ENCODE data around the gene DENND4A.
A peak's percentile ranks its signal among the peaks of the same experiment; 100 is the strongest.

The DENND4A gene

DNA sequence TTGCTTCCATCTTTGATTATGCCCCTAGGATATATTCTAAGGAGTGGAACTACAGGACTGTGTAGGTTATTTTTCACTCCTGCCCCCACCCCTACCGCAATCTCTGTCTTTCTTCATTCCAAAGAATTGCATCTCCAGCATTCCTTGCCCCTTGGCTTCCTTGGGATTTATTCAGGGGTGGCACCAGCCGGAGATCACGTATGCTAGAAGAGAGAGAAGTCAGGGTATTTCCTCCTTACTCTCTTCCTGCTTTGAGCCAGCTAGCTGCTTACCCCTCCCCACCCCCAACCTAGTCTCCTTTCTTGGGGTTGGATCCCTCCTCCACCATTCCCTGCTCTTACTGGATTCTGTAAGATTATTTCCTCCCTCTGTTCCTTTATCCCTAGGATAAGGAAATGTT, 35.0 kb upstream of the DENND4A start:
- Histone ChIP-seq H3K4me3 (ENCODE audit: insufficient read length, low read depth) (no peak overlapping the region), H3K4me1 (ENCODE audit: insufficient read depth, insufficient read length) (peaks cover 6% of the 10 kb centered on the region), H3K36me3 (ENCODE audit: insufficient read depth, insufficient read length, low read length) (no peaks in the 10 kb centered on the region), H3K9ac (ENCODE audit: insufficient read length, low read depth) (no peak overlapping the region), H3K9me3 (ENCODE audit: insufficient read depth, low read length) (no peaks in the 10 kb centered on the region), H3K27me3 (ENCODE audit: insufficient read depth, insufficient read length) (no peaks in the 10 kb centered on the region)
- no peak for DNase-seq (ENCODE audit: low read depth, low spot score)
- TF ChIP-seq SUZ12 (IDR thresholded peaks at IDR 0.05; ENCODE audit: extremely low read depth, insufficient read depth, insufficient read length) (no peak), YY1 (IDR thresholded peaks at IDR 0.05; ENCODE audit: insufficient read depth, insufficient read length) (no peak), ZNF274 (IDR thresholded peaks at IDR 0.05; ENCODE audit: low read depth, low read length) (no peak)

GRCh38 chr15:65824941-65825544, 33.0 kb upstream of the DENND4A start:
- TF ChIP-seq ZNF274 (IDR thresholded peaks at IDR 0.05; ENCODE audit: low read depth, low read length): no peak
- TF ChIP-seq YY1 (IDR thresholded peaks at IDR 0.05; ENCODE audit: insufficient read depth, insufficient read length): no peak
- TF ChIP-seq SUZ12 (IDR thresholded peaks at IDR 0.05; ENCODE audit: extremely low read depth, insufficient read depth, insufficient read length): no peak
- H3K4me1 ChIP-seq (ENCODE audit: insufficient read depth, insufficient read length): peaks cover 6% of the 10 kb centered on the region
- DNase-seq (ENCODE audit: low read depth, low spot score): no peak
- H3K27me3 ChIP-seq (ENCODE audit: insufficient read depth, insufficient read length): no peaks in the 10 kb centered on the region
- no peaks in the 10 kb centered on the region for H3K36me3 ChIP-seq (ENCODE audit: insufficient read depth, insufficient read length, low read length)
- no peak overlapping the region for H3K4me3 ChIP-seq (ENCODE audit: insufficient read length, low read depth)
- no peak overlapping the region for H3K9ac ChIP-seq (ENCODE audit: insufficient read length, low read depth)
- no peaks in the 10 kb centered on the region for H3K9me3 ChIP-seq (ENCODE audit: insufficient read depth, low read length)

- DNase-seq (ENCODE audit: low read depth, low spot score): peak; percentile 82
- Histone ChIP-seq H3K4me1 (ENCODE audit: insufficient read depth, insufficient read length) (peaks cover 6% of the 10 kb centered on the region), H3K27me3 (ENCODE audit: insufficient read depth, insufficient read length) (no peaks in the 10 kb centered on the region), H3K4me3 (ENCODE audit: insufficient read length, low read depth) (no peak overlapping the region), H3K36me3 (ENCODE audit: insufficient read depth, insufficient read length, low read length) (no peaks in the 10 kb centered on the region), H3K9ac (ENCODE audit: insufficient read length, low read depth) (peak overlapping the region; percentile 8), H3K9me3 (ENCODE audit: insufficient read depth, low read length) (no peaks in the 10 kb centered on the region)
- TF ChIP-seq YY1 (IDR thresholded peaks at IDR 0.05; ENCODE audit: insufficient read depth, insufficient read length) (no peak), SUZ12 (IDR thresholded peaks at IDR 0.05; ENCODE audit: extremely low read depth, insufficient read depth, insufficient read length) (no peak), ZNF274 (IDR thresholded peaks at IDR 0.05; ENCODE audit: low read depth, low read length) (no peak)
Observed at GRCh38 chr15:65824031-65824743, 32.1 kb upstream of the DENND4A start.

GRCh38 chr15:65822316-65822715, 30.2 kb upstream of the DENND4A start:
- H3K9me3 ChIP-seq (ENCODE audit: insufficient read depth, low read length): no peaks in the 10 kb centered on the region
- H3K4me3 ChIP-seq (ENCODE audit: insufficient read length, low read depth): no peak overlapping the region
- H3K27me3 ChIP-seq (ENCODE audit: insufficient read depth, insufficient read length): no peaks in the 10 kb centered on the region
- no peaks in the 10 kb centered on the region for H3K36me3 ChIP-seq (ENCODE audit: insufficient read depth, insufficient read length, low read length)
- no peak overlapping the region for H3K9ac ChIP-seq (ENCODE audit: insufficient read length, low read depth)
- TF ChIP-seq ZNF274 (IDR thresholded peaks at IDR 0.05; ENCODE audit: low read depth, low read length) (no peak), YY1 (IDR thresholded peaks at IDR 0.05; ENCODE audit: insufficient read depth, insufficient read length) (no peak)
- peaks cover 6% of the 10 kb centered on the region for H3K4me1 ChIP-seq (ENCODE audit: insufficient read depth, insufficient read length)
- no peak for DNase-seq (ENCODE audit: low read depth, low spot score)

- no peak overlapping the region for H3K4me3 ChIP-seq (ENCODE audit: insufficient read length, low read depth)
- DNase-seq (ENCODE audit: low read depth, low spot score): no peak
- H3K27me3 ChIP-seq (ENCODE audit: insufficient read depth, insufficient read length): no peaks in the 10 kb centered on the region
- no peaks in the 10 kb centered on the region for H3K36me3 ChIP-seq (ENCODE audit: insufficient read depth, insufficient read length, low read length)
- H3K9me3 ChIP-seq (ENCODE audit: insufficient read depth, low read length): no peaks in the 10 kb centered on the region
- peaks cover 6% of the 10 kb centered on the region for H3K4me1 ChIP-seq (ENCODE audit: insufficient read depth, insufficient read length)
- TF ChIP-seq SUZ12 (IDR thresholded peaks at IDR 0.05; ENCODE audit: extremely low read depth, insufficient read depth, insufficient read length) (no peak), ZNF274 (IDR thresholded peaks at IDR 0.05; ENCODE audit: low read depth, low read length) (no peak), YY1 (IDR thresholded peaks at IDR 0.05; ENCODE audit: insufficient read depth, insufficient read length) (no peak)
- H3K9ac ChIP-seq (ENCODE audit: insufficient read length, low read depth): no peak overlapping the region
Observed at GRCh38 chr15:65821070-65821469, 29.0 kb upstream of the DENND4A start.

DNA sequence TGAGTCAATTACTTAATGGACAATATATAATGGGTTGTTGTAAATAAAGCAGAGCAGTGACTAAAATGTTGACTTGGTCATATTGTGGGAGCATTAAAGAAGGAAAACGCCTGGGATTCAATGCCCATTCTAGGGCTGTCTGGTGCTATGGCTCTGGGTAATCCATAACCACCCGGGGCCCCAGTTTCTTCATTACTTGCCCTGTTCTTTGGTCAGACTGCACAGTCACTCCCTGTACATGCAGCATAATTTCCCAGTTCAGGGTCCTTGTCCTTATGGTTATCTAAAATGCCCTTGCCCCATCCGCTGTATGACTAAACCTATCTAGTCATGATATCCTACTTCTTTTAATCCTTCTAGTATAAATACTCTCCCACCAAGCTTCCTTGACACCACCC, 27.5 kb upstream of the DENND4A start:
- DNase-seq (ENCODE audit: low read depth, low spot score): no peak
- peaks cover 3% of the 10 kb centered on the region for H3K4me1 ChIP-seq (ENCODE audit: insufficient read depth, insufficient read length)
- H3K9ac ChIP-seq (ENCODE audit: insufficient read length, low read depth): no peak overlapping the region
- no peaks in the 10 kb centered on the region for H3K27me3 ChIP-seq (ENCODE audit: insufficient read depth, insufficient read length)
- TF ChIP-seq YY1 (IDR thresholded peaks at IDR 0.05; ENCODE audit: insufficient read depth, insufficient read length) (no peak), ZNF274 (IDR thresholded peaks at IDR 0.05; ENCODE audit: low read depth, low read length) (no peak), SUZ12 (IDR thresholded peaks at IDR 0.05; ENCODE audit: extremely low read depth, insufficient read depth, insufficient read length) (no peak)
- H3K9me3 ChIP-seq (ENCODE audit: insufficient read depth, low read length): no peaks in the 10 kb centered on the region
- H3K36me3 ChIP-seq (ENCODE audit: insufficient read depth, insufficient read length, low read length): no peaks in the 10 kb centered on the region
- no peak overlapping the region for H3K4me3 ChIP-seq (ENCODE audit: insufficient read length, low read depth)

GRCh38 chr15:65818927-65819562, 27.0 kb upstream of the DENND4A start:
- Histone ChIP-seq H3K4me3 (ENCODE audit: insufficient read length, low read depth) (no peak overlapping the region), H3K9ac (ENCODE audit: insufficient read length, low read depth) (no peak overlapping the region), H3K9me3 (ENCODE audit: insufficient read depth, low read length) (no peaks in the 10 kb centered on the region), H3K27me3 (ENCODE audit: insufficient read depth, insufficient read length) (no peaks in the 10 kb centered on the region), H3K36me3 (ENCODE audit: insufficient read depth, insufficient read length, low read length) (no peaks in the 10 kb centered on the region), H3K4me1 (ENCODE audit: insufficient read depth, insufficient read length) (no peaks in the 10 kb centered on the region)
- TF ChIP-seq YY1 (IDR thresholded peaks at IDR 0.05; ENCODE audit: insufficient read depth, insufficient read length): no peak
- no peak for TF ChIP-seq SUZ12 (IDR thresholded peaks at IDR 0.05; ENCODE audit: extremely low read depth, insufficient read depth, insufficient read length)
- no peak for TF ChIP-seq ZNF274 (IDR thresholded peaks at IDR 0.05; ENCODE audit: low read depth, low read length)
- DNase-seq (ENCODE audit: low read depth, low spot score): no peak
